ENCODE data around the gene WIZ.

Gene WIZ

DNA sequence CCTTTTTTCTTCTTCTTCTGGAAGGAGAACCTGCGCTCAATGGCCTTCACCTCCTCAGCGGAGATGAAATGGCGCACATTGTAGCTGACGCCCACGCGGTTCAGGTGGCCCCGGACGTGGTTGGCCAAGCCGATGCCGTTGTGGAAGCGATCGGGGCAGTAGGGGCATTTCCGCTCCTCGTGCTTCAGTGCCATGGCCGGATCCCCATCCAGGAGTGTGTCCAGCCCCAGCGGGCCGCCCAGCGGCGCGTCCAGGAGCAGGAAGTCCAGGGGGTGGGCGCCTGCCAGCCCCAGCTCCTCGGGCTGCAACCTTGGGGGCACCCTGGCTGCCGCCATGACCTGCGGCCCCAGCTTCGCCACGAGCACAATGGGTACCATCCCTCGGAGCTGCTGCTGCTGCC is 11.2 kb downstream of the WIZ start:
- Histone ChIP-seq H3K4me3 (replicated peaks; ENCODE audit: low read depth, low read length) (no peak overlapping the region), H3K36me3 (ENCODE audit: control insufficient read depth, insufficient read depth, low read length) (no peaks in the 10 kb centered on the region), H3K27me3 (replicated peaks; ENCODE audit: control insufficient read depth, insufficient read depth, low read length) (no peaks in the 10 kb centered on the region)
- TF ChIP-seq, protein P1, sequence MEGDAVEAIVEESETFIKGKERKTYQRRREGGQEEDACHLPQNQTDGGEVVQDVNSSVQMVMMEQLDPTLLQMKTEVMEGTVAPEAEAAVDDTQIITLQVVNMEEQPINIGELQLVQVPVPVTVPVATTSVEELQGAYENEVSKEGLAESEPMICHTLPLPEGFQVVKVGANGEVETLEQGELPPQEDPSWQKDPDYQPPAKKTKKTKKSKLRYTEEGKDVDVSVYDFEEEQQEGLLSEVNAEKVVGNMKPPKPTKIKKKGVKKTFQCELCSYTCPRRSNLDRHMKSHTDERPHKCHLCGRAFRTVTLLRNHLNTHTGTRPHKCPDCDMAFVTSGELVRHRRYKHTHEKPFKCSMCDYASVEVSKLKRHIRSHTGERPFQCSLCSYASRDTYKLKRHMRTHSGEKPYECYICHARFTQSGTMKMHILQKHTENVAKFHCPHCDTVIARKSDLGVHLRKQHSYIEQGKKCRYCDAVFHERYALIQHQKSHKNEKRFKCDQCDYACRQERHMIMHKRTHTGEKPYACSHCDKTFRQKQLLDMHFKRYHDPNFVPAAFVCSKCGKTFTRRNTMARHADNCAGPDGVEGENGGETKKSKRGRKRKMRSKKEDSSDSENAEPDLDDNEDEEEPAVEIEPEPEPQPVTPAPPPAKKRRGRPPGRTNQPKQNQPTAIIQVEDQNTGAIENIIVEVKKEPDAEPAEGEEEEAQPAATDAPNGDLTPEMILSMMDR (IDR thresholded peaks at IDR 0.05; ENCODE audit: insufficient read depth, low read length, poor library complexity, severe bottlenecking) = no peak
- DNase-seq (ENCODE audit: extremely low read depth, insufficient read length) = no peak

DNA sequence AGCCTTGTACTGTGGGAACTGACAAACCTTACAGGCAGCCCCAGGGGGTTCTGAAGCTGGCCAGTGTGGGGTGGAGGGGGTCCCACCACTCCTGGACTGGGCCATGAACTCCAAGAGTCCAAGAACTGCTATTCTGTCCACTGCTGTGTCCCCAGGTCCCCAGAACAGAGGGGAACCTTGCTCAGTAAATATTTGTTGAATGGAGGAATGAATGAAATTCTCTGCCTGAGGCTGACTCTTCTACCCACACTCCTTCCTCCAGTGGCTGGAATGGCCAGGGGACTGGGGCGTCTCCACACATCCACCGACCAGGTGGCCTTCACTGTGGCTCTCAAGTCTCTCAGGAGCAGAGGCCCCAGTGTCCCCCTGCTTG is 11.6 kb downstream of the WIZ start:
- no peaks in the 10 kb centered on the region for H3K27me3 ChIP-seq (replicated peaks; ENCODE audit: control insufficient read depth, insufficient read depth, low read length)
- H3K36me3 ChIP-seq (ENCODE audit: control insufficient read depth, insufficient read depth, low read length) = no peaks in the 10 kb centered on the region
- DNase-seq (ENCODE audit: extremely low read depth, insufficient read length) = no peak
- no peak overlapping the region for H3K4me3 ChIP-seq (replicated peaks; ENCODE audit: low read depth, low read length)
- TF ChIP-seq, protein P1 (IDR thresholded peaks at IDR 0.05; ENCODE audit: insufficient read depth, low read length, poor library complexity, severe bottlenecking) = no peak

DNA sequence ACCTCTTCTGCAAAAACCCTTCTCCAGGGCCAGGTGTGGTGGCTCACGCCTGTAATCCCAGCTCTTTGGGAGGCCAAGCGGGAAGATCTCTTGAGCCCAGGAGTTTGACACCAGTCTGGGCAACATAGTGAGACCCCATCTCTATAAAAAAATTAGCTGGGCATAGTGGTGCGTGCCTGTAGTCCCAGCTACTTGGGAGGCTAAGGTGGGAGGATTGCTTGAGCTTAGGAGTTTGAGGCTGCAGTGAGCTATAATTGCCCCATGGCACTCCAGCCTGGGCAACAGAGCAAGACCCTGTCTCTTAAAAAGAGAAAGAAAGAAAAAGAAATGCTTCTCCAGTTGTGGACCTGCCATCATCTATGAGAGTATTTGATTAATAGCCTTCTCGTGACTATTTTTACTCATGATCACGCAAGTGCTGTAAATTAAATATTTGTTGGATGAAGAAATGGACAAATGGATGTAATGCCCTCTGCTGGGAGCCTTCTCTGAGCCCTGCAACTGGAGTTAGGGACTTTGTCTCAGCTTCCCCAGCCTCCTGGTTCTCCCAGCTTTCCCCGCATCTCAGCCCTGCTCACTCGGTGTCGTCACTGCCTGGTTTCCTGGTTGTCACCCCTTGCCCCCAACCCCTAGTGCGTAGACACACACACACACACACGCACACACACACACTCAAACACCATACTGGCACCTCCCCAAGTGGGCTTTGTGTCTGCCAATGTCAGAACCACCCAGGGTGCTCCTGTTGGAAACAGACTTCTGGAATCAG is 12.2 kb downstream of the WIZ start:
- Histone ChIP-seq H3K4me3 (replicated peaks; ENCODE audit: low read depth, low read length) (no peak overlapping the region), H3K27me3 (replicated peaks; ENCODE audit: control insufficient read depth, insufficient read depth, low read length) (no peaks in the 10 kb centered on the region), H3K36me3 (ENCODE audit: control insufficient read depth, insufficient read depth, low read length) (no peaks in the 10 kb centered on the region)
- no peak for DNase-seq (ENCODE audit: extremely low read depth, insufficient read length)
- TF ChIP-seq, protein P1 (IDR thresholded peaks at IDR 0.05; ENCODE audit: insufficient read depth, low read length, poor library complexity, severe bottlenecking) = no peak

DNA sequence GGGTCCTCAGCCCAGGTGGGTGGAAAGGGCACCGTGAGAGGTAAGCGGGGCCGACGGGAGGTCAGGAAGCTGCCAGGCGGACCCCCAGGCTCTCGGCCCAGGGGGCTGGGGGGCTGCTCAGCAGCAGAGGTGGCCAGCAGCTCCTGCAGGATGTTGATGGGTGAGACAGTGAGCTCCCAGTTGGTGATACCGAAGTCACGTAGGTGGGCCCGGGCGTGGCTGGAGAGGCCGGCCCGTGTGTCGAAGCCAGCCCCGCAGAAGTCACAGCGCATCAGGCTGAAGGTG is 13.0 kb downstream of the WIZ start:
- H3K4me3 ChIP-seq (replicated peaks; ENCODE audit: low read depth, low read length) = no peak overlapping the region
- H3K36me3 ChIP-seq (ENCODE audit: control insufficient read depth, insufficient read depth, low read length) = no peaks in the 10 kb centered on the region
- no peaks in the 10 kb centered on the region for H3K27me3 ChIP-seq (replicated peaks; ENCODE audit: control insufficient read depth, insufficient read depth, low read length)
- TF ChIP-seq, protein P1 (IDR thresholded peaks at IDR 0.05; ENCODE audit: insufficient read depth, low read length, poor library complexity, severe bottlenecking) = no peak
- no peak for DNase-seq (ENCODE audit: extremely low read depth, insufficient read length)

DNA sequence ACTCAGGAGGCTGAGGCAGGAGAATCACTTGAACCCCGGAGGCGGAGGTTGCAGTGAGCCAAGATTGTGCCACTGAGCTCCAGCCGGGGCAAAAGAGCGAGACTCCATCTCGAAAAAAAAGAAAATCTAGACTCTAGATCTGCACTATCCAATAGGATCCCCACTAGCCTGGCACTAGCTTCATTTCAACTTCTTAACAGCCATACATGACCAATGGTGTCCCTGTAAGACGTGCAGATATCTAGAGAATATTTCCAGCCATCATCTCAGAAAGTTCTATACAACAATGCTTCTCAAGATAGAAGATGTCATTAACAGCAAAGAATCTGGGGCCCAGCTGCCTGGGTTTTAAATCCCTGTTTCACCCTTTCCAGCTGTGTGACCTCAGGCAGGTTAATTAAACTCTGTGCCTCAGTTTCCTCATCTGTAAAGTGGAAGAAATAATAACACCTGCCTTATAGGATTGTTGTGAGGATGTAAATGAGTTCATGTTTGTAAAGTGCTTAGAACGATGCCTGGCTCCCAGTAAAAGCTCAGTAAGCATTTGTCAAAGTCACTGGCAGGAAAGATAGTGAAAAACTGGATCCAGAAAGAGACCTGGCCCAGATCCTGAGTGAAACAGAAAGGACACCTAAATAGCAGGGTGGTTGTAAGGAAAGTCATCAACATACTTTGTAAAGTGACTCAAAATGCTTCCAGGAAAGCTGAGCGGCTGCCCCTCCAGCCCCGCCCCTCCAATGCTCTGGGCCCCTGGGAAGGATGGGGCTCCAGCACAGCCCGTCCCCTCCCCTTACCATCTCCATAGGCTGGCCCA is 13.5 kb downstream of the WIZ start:
- H3K36me3 ChIP-seq (ENCODE audit: control insufficient read depth, insufficient read depth, low read length) = no peaks in the 10 kb centered on the region
- no peaks in the 10 kb centered on the region for H3K27me3 ChIP-seq (replicated peaks; ENCODE audit: control insufficient read depth, insufficient read depth, low read length)
- TF ChIP-seq, protein P1 (IDR thresholded peaks at IDR 0.05; ENCODE audit: insufficient read depth, low read length, poor library complexity, severe bottlenecking) = no peak
- H3K4me3 ChIP-seq (replicated peaks; ENCODE audit: low read depth, low read length) = no peak overlapping the region
- no peak for DNase-seq (ENCODE audit: extremely low read depth, insufficient read length)

Measured in GM06990 (cell line).